Fibroblast of peridontal ligament (primary cell): ENCODE results near the gene ATCAY.
"Not testable (repeated sequence)": the region's sequence is repeated elsewhere in the genome, so short reads cannot be mapped to it uniquely, and the experiment has no call there.

Source experiments
- DNase-seq: peaks from one replicate; pipeline ENCODE4 v3.0.0-alpha.2; 2010; ENCODE audit errors: extremely low read depth

ATCAY gene

DNA sequence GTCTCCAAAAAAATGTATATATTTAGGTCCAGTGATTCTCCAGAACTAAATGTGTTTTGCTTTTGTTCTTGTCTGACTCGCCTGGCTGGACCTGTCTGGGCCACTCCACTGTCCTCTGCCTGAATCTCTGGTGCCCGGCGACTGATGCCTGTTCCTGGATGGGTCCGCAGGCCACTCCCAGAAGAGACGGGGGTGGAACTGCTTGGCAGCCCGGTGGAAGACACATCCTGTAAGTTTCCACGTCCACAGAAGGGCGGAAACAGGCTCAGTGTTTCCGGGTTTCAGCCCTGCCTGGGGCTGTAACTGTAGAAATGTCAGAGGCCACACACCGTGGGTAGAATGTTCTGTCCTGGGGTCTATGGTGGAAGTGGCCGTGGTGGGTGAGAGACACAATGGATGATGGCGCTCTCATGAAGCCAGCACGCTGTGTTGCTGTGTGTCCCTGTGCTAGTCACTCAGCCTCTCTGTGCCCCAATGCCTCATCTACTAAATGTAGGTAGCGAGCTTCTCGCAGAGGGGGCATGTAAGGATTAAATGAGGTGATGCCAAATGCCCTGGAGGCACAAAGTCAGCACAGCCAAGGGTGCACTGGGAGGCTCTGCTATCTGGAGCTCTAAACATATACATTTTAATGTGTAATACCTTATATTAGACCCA is 22.0 kb downstream of the ATCAY start:
- no peak for DNase-seq

DNA sequence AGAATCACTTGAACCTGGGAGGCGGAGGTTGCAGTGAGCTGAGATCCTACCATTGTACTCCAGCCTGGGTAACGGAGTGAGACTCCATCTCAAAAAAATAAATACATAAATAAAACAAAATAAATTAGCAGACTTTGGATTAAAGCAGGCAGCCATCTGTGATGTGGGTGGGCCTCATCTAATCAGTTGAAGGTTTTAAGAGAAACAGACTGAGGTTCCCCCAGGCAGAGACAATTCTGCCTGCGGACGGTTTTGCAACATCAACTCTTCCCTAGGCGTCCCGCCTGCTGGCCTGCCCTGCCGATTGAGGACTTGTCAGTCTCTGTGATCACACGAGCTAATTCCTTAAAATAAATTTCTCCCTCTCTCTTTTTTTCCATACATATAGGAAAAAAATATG is 23.7 kb downstream of the ATCAY start:
- DNase-seq, result no peak

DNA sequence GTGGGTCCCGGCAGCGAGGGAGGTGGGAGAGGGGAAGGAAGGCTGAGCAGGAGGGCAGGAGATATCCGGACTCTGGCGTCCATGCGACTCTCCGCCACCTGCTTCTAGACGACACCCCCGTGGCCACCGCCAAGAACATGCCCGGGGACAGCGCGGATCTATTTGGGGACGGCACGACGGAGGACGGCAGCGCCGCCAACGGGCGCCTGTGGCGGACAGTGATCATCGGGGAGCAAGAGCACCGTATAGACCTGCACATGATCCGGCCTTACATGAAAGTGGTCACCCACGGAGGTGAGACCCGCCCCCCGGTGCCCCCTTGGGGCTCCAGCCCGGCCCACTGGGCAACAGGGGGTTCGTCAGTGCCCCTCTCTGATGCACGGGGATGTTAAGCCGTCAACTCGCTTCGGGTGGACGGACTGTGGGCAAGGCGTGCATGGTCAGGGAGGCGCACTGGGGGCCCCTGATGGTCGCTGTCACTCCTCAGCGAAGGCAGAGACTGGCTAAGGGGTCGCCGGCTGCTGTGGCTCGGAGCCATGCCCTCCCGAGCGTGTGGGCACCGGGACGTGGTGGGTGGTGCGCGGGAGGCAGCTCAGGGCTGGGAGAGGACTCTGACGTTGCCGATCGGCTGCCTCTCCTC is 27.3 kb downstream of the ATCAY start:
- no peak for DNase-seq

DNA sequence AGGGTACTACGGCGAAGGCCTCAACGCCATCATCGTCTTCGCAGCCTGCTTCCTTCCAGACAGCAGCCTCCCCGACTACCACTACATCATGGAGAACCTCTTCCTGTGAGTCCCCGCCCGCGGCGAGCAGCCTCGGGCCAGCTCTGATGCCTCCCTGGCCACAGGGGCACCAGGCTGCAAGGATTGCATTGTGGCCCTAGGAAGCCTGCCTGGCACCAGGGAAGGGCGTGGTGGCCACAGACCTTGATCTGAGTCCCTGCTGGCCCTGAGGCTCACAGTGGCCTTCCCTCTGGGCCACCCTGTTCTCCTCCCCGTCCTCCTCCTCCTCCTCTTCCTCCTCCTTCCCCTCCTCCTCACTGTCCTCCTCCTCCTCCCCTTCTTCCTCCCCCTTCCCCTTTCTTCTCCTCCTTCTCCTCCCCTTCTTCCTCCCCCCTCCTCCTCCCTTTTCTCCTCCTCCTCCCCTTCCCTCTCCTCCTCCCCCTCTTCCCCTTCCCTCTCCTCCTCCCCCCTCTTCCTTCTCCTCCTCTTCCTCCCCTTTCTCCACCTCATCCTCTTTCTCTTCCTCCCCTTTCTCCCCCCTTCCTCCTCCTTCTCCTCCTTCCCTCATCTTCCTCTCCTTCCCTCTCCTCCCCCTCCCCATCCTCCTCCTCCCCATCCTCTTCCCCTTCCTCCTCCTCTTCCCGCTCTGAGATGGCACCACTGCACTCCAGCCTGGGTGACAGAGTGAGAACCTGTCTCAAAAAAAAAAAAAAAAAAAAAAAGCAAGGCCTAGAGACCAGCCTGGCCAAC is 28.0 kb downstream of the ATCAY start:
- DNase-seq, result no peak

DNA sequence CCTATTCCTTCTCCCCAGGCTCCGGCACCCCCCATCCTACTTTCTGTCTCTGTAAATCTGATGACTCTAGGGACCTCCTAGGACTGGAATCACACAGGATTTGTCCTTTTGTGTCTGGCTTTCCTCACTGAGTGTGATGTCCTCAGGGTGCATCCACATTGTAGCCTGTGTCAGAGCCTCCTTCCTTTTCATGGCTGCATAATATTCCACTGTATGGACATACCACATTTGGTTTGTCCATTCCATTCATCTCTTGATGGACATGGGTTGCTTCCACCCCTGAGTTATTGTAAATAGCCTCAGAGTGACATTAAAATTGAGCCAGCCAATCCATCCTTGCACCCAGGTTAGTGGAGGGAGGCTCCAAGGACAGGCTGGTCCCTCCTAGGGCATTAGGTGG is 29.6 kb downstream of the ATCAY start:
- DNase-seq, result no peak

DNA sequence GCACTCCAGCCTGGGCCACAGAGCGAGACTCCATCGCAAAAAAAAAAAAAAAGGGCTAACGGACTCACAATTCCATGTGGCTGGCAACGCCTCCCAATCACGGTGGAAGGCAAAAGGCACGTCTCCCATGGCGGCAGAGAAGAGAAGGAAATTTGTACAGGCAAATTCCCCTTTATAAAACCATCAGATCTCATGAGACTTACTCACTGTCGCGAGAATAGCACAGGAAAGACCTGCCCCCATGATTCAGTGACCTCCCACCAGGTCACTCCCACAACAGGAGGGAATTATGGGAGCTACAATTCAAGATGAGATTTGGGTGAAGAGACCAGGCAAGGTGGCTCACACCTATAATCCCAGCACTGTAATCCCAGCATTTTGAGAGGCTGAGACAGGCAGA is 33.7 kb downstream of the ATCAY start:
- DNase-seq, result no peak

DNA sequence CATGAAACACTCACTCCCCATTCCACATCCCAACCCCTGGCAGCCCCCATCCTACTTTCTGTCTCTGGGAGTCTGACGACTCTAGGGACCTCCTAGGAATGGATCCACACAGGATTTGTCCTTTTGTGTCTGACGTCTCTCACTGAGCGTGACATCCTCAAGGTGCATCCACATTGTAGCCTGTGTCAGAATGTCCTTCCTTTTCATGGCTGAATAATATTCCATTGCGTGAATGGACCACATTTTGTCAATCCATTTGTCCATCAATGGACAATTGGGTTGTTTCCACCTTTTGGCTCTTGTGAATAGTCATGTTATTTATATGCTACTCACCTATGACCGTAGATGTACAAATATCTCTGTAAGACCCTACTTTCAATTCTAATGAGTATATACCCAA is 35.5 kb downstream of the ATCAY start:
- DNase-seq, result no peak

DNA sequence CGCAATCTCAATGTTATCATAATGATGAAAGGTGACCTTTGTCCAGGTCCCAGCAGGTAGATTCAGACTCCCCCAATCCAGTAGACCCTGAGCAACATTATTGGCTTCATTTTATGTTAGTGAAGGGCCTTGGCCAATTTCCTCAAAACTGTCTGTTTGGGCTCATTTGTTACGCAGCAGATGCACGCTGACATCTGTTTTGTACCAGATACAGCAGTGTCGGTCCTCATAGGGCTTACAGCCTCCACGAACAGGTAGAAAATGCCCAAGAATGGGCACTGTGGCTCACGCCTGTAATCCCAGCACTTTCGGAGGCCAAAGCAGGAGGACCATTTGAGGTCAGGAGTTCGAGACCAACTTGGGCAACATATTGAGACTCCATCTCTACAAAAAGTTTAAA is 39.3 kb downstream of the ATCAY start:
- no peak for DNase-seq

DNA sequence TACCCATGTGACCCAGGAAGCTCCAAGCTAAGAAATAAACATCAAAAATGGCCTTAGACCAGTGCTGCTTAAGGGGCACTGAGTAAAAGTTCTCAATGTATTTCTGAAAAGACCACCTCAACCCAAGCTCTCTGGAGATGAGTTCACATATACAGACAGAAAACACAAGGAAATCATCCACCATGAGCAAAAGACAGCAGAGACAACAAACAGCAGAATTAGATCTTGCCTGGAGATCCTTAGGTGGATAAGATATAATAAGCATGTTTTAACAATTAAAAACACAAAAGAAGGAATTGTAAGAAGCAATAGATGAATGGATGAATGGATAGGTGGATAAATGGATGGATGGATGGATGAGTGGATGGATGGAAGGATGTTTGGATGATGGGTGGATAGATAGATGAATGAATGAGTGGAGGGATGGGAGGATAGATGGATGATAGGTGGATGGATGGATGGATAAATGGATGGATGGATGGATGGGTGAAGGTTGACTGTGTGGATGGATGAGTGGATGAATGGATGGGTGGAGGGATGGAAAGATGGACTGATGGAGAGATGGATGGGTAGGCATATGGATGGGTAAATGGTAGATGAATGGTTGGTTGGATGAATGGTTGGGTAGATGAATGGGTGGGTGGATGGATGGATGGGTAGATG is 42.7 kb downstream of the ATCAY start:
- DNase-seq, result no peak

DNA sequence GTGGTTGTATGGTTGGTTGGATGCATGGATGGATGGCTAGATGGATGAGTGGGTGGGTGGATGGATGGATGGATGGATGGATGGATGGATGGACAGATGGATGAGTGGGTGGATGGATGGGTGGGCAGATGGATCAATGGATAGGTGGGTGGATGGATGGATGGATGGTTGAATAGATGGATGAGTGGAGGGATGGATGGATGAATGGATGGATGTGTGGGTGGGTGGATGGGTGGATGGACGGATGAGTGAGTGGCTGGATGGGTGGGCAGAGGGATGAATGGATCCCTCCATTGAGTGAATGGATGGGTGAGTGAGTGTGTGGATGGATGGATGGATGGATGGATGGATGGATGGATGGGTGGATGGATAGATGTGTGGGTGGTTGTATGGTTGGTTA is 43.4 kb downstream of the ATCAY start:
- no peak for DNase-seq

DNA sequence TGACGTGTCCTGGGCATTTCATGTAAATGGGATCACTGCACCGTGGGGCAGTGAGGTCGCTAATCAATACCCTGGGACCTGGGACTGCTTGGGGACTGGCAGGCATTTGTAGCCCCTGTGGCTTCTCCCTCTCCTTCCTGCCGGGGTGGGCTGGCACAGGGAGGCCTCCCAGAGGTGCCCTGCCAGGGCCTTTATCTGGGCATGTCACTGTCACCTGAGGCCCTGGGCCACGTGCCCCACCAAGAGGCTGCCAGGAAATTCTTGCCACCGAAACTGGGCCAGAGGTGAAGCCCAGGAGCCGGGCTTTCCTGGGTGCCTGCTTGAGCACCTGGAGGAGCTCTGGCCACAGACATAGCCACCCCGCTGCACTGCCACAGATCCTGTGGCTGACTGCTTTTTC is 50.6 kb downstream of the ATCAY start:
- no peak for DNase-seq

DNA sequence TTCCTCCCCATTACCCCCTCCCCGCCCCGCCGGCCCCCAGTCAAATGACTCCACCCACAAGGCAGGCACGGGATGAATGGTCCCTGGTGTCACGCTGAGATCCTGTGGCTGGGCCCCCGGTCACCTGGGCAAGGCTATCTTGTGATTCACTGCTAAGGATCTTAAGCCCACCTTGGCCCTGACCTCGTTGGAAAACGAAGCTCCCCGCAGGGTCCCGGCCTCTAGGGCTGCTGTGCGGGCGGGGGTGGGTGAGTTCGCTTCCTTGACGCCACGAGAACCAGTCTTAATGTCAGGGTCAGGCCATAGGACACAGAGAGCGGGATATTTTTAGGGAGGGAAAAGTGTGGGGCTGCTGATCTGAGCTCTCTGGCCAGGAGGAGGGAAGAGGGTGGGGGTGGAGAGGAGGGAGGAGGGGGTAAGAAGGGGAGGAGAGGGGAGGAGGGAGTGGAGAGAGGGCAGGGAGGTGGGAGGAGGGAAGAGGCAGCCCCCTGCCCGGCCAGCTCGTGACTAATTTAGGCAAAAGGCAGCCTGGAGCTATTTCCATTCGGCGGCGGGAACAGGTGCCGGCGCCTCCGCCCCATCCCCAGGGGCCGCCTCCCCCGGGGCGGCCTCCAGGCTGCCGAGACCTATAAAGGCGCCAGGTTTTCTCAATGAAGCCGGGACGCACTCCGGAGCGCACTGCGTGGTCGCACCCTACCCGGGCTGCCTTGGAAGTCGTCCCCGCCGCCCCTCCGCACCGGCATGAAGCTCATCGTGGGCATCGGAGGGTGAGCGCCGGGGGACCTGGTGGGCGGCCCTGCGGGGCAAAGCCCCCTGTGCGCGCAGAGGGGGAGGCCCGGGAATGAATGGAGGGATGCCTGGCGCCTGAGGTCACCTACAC is 52.7 kb downstream of the ATCAY start, which contains the start of gene NMRK2:
NMRK2 (plus strand) TSS at position 139 of the 880 bp plus-strand sequence; CDS start at position 742, 603 bp downstream.
- DNase-seq, result no peak

DNA sequence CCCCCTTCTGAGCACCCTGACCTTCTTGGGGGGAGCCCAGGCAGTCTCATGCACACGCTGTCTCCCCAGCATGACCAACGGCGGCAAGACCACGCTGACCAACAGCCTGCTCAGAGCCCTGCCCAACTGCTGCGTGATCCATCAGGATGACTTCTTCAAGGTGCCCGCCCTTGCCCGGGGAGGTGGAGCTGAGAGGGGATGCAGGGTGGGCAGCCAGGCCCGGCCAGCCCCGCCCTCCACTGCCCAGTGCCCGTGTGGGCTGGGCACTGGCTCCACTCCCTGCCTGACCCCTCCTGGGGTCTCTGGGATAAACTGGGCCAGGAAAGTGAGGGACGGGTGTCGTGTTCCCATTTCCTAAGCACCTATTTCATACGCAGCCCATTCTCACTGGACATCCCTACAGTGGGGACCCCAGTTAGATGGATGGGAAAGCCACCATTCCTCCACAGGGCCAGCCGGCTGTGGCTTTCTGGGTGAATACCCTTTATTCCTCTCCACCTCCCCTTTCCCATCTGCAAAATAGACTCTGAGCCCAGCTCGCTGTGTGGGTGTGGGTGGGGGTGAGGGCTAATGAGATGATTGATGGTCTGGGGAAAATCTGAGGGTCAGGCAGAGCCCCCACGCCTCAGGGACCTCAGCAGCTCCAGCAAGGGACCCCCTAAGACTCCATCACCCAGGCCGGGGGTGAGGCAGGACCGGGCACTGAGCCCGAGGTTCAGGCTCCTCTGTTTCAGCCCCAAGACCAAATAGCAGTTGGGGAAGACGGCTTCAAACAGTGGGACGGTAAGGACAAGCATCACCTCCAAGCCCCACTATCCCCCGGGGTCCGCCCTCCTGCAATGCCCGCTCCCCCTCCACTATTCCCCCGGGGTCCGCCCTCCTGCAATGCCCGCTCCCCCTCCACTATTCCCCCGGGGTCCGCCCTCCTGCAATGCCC is 56.3 kb downstream of the ATCAY start:
- DNase-seq, result no peak

DNA sequence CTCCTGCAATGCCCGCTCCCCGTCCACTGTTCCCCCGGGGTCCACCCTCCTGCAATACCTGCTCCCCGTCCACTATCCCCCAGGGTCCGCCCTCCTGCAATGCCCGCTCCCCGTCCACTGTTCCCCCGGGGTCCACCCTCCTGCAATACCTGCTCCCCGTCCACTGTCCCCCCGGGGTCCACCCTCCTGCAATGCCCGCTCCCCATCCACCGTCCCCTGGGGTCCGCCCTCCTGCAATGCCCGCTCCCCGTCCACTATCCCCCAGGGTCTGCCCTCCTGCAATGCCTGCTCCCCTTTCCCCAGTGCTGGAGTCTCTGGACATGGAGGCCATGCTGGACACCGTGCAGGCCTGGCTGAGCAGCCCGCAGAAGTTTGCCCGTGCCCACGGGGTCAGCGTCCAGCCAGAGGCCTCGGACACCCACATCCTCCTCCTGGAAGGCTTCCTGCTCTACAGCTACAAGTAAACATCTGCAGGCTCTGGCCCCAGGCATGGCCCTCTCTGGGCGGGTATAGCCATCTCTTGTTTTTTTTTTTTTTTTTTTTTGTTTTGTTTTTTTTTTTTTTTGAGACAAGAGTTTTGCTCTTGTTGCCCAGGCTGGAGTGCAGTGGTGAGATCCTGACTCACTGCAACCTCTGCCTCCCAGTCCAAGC is 57.9 kb downstream of the ATCAY start:
- DNase-seq, result not testable (repeated sequence)

DNA sequence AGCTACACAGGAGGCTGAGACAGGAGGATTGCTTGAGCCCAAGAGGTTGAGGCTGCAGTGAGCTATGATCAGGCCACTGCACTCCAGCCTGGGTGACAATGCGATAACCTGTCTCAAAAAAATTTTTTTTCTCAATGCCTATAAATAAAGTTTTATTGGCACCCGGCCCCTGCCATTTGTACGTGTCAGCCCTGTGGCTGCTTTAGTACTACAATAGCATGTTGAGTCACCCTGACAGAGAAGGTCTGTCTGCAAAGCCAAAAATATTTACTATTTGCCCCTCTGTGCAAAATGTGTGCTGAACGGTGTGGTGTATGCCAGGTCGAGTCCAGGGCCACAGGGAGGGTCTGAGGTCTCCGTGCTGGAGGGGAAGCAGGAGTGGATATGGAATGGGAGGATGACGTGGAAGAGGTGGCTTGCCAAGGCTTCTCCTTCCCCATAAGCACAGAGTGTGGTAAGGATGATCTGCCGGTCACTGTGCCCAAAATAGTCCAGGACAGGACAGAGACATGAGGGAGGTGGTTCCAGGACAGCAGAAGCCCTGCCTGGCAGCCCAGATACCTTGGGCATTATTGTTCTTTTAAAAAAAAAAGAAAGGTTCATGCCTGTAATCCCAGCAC is 62.4 kb downstream of the ATCAY start:
- DNase-seq, result no peak

DNA sequence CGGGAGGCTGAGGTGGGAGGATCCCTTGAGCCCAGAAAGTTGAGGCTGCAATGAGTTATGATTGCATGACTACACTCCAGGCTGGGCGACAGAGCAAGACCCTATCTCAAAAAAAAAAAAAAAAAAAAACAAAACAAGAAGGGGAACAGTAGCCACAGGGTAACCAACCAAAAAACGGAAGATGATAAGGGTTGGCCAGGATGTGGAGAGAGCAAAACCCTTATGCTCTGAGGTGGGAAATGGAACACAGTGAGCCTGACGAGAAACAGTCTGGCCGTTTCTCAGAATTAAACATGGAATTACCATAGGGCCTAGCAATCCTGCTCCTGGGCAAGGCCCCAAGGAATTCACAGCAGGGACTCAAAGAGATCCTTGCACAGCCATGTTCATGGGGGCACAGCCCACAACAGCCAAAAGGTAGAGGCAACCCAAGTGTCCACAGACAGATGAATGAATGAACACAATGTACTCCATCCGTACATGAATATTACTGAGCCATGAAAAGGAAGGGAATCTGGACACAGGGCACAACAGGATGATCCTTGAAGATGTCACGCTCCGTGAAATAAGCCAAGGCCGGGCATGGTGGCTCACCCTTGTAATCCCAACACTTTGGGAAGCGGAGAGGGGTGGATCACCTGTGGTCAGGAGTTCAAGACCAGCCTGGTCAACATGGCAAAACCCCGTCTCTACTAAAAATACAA is 63.7 kb downstream of the ATCAY start:
- no peak for DNase-seq

DNA sequence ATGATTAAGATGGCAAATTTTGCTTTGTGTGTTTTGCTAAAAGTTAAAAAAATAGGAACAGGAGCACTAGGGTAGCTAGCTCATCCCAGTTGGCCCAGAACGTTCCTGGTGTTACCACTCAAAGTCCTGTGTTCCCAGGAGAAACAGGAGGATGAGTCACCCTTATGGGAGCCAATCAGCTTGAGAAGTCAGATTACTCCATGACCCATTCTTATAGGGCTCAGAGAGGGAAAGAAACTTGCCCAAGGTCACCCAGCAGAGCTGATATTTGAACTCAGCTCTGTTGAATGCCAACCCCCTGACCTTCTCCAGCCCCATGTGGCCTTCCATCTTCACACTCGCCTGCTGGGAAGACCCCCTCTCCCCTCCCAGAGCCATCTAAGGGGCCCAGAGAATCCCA is 65.4 kb downstream of the ATCAY start:
- peak; percentile 47 for DNase-seq

DNA sequence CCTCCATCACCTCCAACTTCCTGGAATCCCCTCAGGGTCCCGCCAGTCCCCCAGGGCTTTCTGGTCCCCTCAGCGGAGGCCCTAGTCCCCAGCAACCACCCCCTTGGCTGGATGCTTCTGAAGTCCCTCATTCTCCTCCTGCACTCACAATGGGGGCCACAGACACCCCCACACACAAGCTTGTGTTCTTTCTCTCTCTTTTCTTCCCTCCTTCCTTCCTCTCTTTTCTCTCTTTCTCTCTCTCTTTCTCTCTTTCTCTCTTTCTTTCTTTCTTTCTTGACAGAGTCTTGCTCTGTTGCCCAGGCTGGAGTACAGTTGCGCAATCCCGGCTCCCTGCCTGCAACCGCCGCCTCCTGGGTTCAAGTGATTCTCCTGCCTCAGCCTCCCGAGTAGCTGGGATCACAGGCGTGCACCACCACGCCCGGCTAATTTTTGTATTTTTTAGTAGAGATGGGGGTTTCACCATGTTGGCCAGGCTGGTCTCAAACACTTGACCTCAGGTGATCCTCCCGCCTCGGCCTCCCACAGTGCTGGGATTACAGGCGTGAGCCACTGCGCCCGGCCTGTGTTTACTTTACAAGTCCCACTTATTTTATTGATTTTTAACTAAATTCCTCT is 66.9 kb downstream of the ATCAY start:
- DNase-seq, result not testable (repeated sequence)
